Amniotic epithelial cell (primary cell): Measurements from ENCODE around the gene SLITRK3.
A peak's percentile ranks its signal among the peaks of the same experiment; 100 is the strongest.

Experiments
- DNase-seq: peaks from one replicate; pipeline ENCODE4 v3.0.0-alpha.2; 2010; ENCODE audit warnings: low read depth

Gene SLITRK3, protein sequence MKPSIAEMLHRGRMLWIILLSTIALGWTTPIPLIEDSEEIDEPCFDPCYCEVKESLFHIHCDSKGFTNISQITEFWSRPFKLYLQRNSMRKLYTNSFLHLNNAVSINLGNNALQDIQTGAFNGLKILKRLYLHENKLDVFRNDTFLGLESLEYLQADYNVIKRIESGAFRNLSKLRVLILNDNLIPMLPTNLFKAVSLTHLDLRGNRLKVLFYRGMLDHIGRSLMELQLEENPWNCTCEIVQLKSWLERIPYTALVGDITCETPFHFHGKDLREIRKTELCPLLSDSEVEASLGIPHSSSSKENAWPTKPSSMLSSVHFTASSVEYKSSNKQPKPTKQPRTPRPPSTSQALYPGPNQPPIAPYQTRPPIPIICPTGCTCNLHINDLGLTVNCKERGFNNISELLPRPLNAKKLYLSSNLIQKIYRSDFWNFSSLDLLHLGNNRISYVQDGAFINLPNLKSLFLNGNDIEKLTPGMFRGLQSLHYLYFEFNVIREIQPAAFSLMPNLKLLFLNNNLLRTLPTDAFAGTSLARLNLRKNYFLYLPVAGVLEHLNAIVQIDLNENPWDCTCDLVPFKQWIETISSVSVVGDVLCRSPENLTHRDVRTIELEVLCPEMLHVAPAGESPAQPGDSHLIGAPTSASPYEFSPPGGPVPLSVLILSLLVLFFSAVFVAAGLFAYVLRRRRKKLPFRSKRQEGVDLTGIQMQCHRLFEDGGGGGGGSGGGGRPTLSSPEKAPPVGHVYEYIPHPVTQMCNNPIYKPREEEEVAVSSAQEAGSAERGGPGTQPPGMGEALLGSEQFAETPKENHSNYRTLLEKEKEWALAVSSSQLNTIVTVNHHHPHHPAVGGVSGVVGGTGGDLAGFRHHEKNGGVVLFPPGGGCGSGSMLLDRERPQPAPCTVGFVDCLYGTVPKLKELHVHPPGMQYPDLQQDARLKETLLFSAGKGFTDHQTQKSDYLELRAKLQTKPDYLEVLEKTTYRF

DNA sequence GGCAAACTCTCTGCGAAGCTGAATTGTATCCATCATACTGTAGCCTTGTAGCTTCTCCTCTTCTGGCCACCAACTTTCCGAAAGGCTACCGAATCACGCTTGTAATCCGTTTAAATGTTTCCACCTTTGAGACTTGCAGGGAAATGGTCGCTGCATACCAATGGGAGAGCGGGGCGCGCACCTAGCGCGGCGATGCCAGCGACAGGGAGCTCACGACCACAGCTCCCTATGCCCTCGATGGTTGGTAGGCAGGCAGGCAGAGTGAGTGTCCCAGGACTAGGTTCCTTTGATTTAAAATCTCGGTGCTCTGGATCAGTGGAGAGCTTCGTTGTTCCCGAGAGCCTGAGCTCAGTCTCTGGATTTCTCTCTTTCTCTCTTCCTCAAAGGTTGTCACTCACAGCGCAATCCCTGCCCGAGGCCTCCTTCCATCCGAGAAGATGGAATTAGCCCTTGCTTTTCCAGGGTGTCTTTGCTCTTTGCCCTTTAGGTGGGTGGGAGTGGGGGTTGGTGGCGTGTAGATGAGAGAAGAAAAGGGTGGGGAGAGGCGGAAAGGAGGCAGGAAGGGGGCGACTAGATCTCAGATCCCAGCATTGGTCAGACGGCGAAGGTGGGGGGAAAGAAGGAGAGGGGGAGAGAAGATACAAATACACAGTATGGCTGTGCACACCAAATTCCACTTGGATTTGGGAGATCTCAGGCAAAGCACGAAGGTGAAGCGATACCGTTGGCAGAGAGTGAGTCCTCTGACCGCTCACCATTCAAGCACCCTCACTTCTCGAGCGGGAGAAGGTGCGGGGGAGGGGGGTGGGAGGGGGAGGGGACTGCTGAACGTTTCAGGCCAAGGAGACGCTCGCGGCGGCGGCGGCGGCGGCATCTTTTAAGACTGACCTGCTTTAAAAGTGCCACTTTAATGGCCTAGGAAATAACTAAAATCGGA, at the start of gene SLITRK3:
SLITRK3 (minus strand) TSS at position 745 of the 937 bp plus-strand sequence. CDS start 5,554 bp downstream, outside the sequence.
- no peak for DNase-seq

GRCh38 chr3:165243597-165243996, 47.4 kb upstream of the SLITRK3 start:
- no peak for DNase-seq

DNA sequence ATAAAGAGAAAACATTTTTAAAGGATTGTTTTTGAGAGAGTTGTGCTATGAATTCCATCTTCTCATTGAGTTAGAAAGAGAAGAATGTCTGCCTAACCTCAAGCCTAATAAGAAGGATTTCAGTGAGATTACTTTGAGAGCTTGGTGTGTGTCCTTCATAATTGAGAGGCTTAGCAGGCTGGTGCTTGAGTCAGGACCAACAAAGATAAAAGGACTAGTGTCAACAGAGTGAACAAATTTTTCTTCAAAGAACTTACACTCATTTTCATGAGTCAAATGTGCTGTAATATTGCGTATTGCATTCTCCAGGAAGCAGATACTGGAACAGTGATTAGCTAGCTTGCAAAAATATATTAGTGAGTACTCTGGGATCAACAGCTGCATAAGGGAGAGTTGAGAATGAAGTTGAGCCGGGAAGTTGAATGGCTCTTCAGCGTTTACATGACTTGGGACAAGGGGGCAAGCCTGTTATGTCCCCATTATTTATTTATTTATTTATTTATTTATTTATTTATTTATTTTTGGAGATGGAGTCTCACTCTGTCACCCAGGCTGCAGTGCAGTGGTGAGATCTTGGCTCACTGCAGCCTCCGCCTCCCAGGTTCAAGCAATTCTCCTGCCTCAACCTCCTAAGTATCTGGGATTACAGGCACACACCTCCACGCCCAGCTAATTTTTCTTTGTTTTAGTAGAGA, 37.5 kb upstream of the SLITRK3 start:
- DNase-seq: peak; percentile 98

DNA sequence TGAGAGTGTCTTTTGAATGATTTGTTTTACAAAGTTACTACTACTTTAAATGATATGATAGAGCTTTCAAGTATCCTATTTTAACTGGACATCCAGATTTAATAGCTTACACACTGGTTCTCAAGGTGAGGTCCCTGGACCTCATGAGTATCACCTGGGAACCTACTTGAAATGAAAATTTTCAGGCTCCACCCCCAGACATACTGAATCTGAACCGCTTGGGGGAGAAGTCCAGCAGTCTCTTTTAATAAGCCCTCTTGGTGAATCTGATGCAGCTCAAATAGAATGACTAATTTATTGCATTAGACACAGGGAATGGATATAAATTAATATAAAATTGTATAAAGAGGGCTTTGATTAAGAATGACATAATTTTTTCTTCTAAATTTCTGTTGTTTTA, 29.4 kb upstream of the SLITRK3 start:
- no peak for DNase-seq

DNA sequence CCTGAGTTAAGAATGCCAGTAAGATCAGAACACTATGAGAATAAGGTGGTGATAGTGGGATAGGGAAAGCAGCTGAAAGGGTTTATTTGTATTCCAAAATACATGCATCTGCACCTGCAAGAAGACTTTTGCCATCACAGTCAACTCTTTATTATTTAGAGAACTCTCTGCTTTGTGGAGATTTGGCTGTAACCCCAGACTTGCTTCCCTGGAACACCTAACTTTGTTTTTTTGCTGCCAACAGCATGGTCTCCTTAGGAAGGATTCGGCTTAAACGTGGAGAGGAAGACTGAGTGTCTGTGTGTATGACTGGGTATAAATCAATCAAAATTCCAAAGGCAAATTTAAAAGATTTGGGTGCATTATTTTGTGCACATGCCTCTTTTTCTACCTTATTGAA, 21.6 kb upstream of the SLITRK3 start:
- no peak for DNase-seq

GRCh38 chr3:165212580-165212979, 16.4 kb upstream of the SLITRK3 start:
- no peak for DNase-seq

DNA sequence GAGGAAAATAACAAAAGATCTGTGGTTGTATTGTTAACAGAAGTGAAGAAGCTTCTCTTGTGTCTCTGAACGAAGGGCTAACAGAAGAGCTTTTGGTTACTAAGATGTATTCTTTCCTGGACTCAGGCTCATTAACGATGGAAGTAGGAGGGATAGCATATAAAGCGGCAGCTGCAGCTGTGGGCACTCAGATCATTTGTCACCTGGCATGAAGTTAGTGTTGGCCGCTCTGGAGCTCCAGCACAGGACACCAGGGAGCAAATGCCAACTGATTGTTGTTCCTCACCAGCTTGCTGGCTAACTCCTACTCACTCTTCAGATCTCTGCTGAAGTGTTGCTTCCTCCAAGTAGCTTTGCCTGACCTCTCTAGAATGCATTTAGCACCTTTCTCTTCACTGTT, 15.5 kb upstream of the SLITRK3 start:
- no peak for DNase-seq

DNA sequence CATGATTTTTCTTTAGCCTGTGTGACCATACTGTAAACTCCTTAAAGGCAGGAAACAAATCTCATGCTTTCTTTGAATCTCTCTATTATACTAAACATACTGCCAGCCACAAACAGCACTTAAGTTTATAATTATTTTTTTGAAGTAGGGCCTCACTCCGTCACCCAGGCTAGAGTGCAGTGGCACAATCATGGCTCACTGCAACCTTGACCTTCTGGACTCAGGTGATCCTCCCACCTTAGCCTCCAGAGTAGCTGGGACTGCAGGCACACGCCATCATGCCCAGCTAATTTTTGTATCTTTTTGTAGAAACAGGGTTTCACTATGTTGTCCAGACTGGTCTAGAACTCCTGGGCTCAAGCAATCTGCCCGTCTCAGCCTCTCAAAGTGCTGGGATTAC, 14.5 kb upstream of the SLITRK3 start:
- no peak for DNase-seq

DNA sequence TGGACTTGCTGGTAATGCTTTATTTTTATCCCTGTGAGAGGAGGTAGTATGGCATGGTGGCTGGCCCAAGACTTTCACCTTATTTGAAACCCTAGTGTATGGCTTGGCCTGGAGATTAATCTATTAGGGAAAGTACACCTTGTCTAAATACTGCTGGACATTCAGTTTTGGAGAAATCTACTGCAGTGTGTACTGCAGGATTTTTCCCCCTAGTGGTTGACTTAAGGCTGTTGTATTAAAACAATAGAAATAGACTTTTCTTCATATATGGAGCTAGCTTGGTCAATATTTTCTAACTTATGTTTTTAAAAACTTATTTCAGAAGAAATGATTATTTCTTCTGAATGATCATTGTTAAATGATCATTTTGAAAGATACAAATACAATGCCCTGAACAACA, 13.9 kb upstream of the SLITRK3 start:
- DNase-seq: no peak

DNA sequence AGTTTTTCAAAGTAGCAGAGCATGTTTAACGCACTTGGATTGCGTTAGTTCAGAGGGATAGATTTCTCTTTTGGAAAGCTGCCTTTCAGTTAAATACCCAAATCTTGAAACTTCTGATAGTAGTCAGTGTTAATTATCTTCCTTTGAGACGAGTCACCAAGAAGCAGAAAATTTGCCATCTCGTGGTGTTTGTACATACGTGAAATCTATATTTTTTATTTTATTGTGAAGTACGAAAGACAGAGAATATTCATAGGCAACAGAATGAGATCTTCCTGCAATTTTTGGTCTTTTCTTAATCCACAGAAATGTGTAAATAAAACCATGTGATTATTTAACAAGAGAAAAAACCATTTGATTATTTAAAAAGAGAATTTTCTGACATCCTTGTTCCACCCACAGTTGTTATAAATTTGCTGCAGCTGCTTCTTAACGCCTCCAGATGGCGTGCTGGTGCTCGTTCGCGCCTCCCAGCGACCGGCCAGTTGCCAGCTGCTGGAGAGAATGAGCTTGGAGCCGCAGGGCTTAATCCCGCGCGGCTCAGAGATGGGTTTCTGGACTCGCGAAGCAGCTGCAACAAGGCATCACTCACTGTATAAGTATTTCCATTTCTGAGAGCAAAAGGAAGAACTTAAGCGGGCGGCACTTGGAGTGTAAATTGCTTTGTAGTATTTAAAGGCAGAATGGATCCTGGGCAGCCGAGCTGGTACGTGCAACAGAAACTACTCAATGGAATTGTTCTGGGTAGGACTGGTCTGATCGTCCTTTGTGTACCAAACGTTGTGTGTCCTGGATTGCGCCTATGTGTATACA, 10.5 kb upstream of the SLITRK3 start:
- DNase-seq: peak; percentile 82

- no peak for DNase-seq
These were observed 8.3 kb upstream of the SLITRK3 start for GRCh38 chr3:165204445-165204844.

DNA sequence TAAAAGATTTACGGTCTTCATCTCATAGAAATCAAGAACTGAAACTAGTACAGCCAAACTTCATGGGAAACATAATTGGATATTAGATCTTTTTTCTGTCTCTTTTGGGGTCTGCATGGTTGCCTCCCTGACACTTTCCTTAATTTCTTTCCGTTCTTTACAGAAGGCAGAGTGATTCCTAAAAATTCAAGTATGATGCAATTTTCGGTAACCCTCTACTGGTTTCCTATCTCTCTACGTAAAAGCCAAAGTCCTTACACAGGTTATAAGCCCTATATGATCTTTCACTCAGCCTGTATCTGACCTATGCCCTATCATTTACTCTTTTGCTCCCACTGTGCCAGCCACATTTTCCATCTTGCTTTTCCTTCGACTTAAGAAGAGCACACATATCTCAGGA, 6.8 kb upstream of the SLITRK3 start:
- no peak for DNase-seq

GRCh38 chr3:165201964-165202363, 5.8 kb upstream of the SLITRK3 start:
- DNase-seq: no peak

DNA sequence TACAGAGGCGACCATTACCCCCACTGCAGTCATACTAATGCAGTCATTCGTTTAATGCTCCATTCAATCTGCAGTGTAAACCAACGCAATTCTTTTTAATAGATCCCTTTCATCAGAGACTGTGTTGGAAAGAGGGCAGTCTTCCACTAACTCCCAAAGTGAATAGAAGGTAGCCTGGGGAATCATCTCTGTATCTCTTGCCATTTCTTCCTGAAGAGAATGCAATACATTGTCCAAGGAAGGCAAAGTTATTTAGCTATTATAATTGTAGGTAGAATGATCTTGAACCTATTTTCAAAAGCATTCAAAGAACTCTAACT, 1.3 kb upstream of the SLITRK3 start:
- DNase-seq: no peak

DNA sequence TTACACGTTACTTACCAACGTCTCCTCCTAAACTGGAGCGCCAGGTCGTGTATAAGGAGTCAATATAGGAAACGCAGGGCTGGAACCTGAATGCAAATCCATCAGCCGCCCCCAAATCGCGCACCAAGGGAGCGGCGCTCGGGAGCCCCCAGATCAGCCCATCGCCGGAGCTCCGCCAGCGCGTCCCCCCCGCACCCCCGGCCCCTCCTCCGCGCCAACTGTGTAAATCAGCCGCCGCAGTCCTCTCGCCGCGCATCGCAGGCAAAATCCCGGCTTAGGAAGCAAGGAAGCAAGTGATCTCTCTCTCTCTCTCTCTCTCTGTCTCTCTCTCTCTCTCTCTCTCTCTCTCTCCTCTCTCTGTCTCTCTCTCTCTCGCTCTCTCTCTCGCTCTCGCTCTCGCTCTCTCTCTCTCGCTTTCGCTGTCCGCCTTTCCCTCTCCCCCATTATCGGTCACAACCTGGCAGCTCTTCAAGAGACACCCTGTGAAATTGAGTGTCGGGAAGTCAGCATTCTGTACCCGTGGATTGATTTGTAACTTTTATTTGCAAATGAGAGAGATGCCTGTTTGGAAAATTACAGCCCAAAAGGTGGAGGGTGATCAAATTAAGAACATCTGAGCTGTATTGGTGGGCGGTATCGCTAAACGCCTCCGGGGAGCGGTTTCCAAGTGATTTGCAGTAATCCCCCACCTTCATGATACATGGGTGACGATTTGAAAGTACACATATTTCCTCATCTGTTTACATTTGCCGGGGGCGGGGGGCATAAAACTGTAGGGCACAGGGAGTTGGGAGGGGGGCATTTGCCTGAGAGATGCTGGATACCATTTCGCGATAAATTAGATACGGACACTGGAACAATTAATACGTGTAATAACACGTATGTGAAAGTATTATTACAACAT, 645 bp upstream of the SLITRK3 start:
- DNase-seq: peak; percentile 16

- no peak for DNase-seq
These were observed 944 bp downstream of the SLITRK3 start for GRCh38 chr3:165195241-165195639.

- DNase-seq: no peak
These were observed 1.5 kb downstream of the SLITRK3 start for GRCh38 chr3:165194511-165195240.

GRCh38 chr3:165193366-165194254, 2.6 kb downstream of the SLITRK3 start:
- DNase-seq: no peak
